Activated effector memory CD4-positive, alpha-beta T cell treated with anti-CD3 and anti-CD28 coated beads, Interleukin-2, amount 50 U/mL, for 16 hours (primary cell): ENCODE data around the gene ITGB1.
"Not testable (repeated sequence)": the region's sequence is repeated elsewhere in the genome, so short reads cannot be mapped to it uniquely, and the experiment has no call there.

Experiments
- DNase-seq: peaks from one replicate; pipeline ENCODE4 v3.0.0-alpha.2; 2020

Gene ITGB1

DNA sequence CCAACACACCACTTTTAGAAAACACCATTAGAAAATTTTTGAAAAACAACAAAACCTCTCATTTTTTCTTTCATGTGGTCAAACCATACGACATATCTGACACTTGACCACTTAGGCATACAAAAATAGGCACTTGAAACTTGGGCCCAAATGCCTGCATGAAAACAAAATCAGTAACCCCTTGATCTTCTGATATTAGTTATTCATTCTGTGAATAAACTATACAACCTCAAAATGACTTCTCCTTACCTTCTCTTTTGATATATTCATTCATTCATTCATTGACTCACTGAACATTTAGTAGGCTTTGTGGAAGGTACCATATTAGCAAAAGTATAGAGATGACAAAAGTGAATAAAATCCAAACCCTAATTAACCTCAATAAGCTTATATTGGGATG is 26.4 kb downstream of the ITGB1 start:
- DNase-seq = no peak

DNA sequence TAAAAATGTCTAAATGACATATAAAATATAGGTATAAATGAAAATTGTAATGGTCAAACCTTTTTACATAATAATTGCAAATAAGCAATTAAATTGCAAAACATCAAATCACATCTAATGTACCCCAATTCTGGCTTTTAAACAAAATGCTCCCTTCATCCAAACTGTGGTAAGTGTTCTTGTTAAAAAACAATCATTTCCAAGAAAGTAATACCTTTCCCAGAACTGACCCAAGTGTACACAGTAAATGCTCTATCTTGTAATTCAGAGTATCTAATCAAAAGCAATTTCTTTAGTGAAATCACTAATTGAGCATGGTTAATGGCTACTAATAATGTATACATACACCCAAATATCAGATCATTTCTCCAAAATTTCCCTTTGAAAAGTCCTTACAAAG is 28.0 kb downstream of the ITGB1 start:
- no peak for DNase-seq

DNA sequence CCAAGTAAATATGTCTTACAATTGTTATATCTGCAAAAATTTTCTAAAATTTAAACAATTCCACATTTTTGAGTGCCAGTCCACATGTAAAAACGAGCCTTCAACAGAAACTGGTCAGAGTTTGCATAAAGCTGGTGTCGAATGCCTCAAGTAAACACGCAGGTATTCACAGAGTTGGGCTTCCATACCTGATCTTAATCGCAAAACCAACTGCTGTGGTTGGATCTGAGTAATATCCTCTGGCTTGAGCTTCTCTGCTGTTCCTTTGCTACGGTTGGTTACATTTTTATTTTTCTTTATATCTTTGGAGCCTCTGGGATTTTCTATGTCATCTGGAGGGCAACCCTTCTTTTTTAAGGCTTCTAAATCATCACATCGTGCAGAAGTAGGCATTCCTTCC is 28.4 kb downstream of the ITGB1 start:
- no peak for DNase-seq

DNA sequence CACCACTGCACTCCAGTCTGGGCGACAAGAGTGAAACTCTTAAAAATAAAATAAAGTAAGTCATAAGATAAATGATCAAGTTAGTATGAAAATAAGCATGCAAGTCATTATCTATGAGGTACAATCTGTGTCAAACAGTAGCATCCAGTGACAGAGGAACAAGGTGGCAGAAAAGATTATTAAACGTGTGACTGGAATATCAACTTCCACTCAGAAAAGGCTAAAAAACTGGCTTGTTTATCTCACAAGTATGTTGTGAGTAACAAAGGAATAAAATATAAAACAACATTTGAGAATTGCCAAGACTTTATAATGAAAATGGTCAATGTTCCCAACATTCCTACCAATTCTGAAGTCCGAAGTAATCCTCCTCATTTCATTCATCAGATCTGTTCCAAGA is 30.3 kb downstream of the ITGB1 start:
- no peak for DNase-seq

DNA sequence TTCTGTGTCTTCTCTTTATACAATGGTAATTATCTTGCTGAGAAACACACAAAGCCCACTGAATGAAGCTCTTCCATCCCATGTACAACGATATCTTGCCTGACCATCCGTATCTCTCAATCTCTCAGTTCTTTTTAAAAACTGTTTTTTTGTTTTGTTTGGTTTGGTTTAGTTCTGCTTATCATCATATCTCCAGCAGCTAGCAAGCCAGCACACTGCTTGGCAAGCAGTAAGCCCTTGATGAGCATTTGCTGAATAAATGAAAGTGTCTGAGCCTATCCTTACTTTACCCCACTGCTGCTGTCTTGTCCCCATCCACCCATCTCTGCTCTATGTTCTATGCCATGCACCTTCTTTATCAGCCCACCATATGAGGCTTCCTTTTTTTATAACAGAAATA is 34.2 kb downstream of the ITGB1 start:
- DNase-seq = no peak

DNA sequence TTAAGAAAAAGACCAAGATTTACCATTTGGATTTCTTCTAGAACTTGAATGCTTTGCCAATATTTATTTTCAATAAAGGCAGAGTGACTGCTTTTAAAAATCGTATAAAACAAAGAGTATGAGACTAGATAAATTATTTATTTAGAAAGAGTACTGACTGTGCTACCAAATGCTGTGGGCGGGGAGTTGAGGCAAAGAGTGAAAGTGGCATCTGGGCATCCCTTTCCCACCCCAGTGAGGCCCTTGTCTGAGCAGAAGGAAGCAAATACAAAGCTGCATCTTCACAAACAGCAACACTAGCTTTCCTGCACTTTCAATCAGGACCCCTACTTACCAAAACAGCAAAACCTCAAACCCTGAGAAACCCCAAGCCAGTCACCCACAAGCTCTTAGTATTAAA is 34.9 kb downstream of the ITGB1 start:
- DNase-seq = no peak

DNA sequence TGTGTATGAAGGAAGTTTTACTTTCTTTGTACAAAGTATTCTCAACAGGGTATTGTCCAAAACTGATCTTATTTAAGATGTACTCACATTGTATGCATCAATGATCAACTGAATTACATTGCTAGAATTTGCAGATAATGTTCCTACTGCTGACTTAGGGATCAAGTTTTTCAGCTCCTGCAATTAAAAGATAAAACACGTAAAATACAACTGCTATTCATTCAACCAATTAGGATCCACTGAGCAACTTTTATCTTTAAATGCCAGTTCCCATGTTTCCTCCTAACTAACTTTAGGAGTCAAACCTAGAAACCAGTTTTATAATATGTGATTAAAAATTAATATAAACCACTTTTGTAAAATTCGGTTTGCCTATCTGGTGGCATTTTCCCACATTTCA is 35.9 kb downstream of the ITGB1 start:
- DNase-seq = no peak

DNA sequence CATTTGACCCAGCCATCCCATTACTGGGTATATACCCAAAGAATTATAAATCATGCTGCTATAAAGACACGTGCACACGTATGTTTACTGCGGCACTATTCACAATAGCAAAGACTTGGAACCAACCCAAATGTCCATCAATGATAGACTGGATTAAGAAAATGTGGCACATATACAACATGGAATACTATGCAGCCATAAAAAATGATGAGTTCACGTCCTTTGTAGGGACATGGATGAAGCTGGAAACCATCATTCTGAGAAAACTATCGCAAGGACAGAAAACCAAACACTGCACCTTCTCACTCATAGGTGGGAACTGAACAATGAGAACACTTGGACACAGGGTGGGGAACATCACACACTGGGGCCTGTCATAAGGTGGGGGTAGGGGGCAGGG is 40.2 kb downstream of the ITGB1 start:
- not testable (repeated sequence) for DNase-seq

DNA sequence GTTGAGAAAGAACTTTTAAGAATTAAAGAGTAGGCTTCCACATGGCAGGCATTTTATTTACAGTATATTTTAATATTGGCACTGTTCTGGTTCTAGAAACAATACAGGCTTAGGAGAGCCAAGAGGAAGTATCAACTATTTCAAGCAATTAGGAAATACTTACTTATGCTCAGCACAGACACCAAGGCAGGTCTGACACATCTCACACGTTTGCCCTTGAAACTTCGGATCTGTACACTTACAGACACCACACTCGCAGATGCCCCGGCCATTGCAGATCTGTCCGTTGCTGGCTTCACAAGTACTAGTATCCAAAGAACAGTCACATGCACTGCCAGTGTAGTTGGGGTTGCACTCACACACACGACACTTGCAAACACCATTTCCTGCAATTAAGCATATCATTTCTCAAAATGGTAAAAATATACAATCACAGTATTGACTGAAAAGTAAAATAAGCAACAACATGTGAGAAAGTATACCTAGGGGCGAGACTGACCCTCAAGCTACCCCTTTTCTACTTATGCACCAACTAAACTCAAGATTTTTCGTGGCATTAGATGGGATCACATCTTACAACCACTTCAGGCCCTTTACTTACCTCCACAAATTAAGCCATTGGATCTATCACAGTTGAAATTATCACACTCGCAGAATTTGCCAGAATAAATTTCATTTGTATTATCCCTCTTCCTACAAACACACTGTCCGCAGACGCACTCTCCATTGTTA is 46.6 kb downstream of the ITGB1 start:
- no peak for DNase-seq

DNA sequence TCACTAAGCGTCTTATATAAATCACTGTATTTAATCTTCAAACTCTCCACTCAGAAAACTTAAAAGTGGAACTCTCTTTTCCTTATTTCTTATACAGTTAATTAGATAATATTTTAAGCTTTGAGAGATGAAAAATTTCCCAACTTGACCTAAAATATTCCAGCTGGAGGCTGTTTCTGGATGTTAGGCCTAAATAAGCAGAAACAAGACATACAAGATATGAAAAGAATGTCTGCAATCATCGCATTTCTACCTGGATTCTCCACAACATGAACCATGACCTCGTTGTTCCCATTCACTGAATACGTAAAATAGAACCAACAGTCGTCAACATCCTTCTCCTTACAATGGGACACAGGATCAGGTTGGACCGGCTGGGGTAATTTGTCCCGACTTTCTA is 48.1 kb downstream of the ITGB1 start:
- not testable (repeated sequence) for DNase-seq

DNA sequence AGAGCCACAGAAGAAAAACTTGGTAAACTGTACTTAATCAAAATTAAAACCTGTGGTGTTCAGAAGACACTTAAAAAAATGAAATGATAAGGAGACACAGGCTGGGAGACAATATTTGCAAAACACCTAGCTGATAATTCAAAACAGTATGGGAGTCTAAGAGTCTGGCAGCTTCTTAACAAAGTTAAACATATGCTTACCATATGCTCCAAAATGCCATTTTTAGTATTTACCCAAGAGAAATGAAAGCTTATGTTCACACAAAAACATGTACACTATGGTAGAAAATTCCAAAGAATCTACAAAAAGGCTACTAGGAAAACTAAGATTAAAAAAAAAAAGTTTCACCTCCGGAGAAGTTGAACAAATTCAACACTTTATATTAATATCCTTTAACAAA is 48.6 kb downstream of the ITGB1 start:
- no peak for DNase-seq

DNA sequence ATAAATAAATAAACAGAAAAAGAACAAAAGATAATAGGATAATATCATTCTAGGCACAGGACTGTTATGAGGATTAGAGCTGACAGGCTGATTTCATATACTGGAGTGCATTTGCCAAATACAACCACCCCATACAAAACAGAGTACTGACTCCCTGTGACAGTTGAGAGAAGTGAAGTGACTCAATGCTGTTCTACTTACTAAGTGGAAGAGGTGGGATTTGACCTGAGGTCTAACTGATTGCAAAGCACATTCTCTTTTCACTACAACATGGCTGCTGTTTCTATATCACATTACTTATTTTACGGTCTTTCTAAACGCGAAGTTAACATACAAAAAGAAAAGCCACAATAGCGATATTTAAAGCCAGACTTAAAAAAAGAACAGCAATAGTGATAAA is 51.4 kb downstream of the ITGB1 start:
- DNase-seq = no peak

DNA sequence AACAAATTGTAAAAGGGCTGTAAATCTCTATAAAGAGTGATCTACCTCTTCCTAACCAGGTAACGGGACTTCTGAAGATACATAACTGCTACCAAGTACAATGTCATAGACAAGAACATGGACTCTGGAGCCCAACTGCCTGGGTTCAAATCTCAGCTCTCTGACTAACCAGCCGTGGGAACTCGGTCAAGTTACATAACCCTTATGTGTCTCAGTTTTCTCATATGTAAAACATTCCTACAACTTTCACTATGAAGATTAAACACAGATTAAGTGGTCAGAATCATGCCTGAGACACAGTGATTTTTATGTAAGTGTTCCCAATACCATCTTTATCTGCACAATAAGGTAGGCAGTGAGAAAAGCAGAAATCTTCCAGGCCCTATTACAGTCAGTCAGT is 52.6 kb downstream of the ITGB1 start:
- DNase-seq = no peak

DNA sequence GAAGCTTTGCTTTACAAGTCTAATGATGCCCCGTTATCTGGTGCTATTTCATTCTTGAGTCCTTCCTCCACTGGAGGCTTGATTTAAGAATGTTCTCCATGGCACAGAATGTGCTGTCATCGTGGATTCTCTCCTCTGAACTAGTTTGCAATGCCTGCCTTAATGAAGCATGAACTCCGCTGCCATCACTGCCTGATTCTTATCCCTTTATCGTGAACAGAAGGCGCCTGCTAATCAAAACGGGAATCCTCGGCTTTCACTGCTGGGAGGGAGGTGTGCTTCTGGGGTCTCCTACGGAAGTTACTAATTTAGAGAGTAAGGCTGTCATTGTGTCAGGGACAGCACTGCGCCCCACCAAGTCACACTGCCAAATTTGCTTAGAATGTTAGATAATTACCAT is 56.2 kb downstream of the ITGB1 start:
- no peak for DNase-seq

DNA sequence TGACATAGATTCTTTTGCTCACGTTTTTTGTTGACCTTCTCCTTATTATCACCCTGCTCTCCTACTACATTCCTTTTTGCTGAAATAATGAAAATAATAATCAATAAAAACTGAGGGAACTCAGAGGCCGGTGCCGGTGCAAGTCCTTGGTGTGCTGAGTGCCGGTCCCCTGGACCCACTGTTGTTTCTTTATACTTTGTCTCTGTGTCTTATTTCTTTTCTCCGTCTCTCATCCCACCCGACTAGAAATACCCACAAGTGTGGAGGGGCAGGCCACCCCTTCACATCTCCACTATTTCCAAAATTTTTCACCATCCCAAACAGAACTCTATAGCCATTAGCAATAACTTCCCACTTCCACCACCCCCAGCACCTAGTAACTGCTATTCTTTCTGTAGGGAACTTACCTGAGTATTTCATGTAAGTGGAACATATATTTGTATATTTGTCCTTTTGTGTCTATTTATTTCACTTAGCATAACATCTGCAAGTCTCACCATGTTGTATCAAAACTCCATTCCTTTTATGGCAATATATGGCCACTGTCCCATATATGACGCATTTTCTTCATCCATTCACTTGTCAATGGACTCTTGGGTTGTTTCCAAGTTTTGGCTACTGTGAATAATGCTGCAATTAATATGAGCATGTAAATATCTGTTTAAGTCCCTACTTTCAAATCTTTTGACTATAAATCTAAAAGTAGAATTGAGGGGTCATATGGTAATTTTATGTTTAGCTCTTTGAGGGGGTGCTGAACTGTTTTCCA is 62.6 kb downstream of the ITGB1 start:
- not testable (repeated sequence) for DNase-seq

DNA sequence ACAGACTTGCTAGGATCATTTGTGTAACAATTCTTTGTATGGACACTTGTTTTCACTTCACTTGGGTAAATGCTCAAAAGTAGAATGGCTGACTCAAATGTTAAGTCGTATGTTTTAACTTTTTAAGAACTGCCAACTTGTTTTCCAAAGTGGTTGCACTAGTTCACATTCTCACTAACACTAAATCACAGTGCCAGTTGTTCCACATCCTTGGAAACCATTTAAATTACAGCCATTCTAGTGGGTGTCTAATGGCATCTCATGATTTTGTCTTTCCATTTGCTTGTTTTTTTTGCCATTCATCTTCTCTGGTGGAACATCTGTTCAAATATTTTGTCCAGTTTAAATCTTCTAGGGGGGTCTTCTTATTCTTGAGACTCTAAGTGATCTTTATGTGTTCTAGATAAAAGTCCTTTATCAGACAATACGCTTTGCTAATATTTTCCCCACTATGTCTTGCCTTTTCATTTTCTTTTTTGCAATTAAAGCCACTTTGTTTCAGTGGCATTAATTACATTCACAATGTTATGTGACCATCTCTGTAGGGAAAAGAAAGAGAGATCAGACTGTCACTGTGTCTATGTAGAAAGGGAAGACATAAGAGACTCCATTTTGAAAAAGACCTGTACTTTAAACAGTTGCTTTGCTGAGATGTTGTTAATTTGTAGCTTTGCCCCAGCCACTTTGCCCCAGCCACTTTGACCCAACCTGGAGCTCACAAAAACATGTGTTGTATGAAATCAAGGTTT is 63.9 kb downstream of the ITGB1 start:
- no peak for DNase-seq

DNA sequence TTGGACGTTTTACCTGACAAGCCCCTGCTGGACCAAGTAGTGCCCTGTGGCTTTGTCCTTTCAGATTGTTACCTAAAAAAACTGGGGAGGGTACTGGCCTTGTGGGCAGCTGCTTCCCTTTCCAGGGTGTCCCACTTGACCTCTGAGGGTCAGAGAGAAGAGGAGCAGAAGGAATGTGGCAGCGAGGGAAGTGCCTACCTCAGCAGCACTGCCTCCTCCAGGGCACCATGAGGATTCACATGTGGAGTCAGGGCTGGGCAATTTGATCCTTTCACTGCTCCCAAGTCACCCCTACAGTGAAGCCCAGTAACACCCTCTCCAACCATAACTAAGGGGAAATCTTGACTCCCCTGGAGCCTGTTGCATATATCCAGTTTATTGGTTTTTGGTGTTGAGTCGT is 64.6 kb downstream of the ITGB1 start:
- DNase-seq = no peak

DNA sequence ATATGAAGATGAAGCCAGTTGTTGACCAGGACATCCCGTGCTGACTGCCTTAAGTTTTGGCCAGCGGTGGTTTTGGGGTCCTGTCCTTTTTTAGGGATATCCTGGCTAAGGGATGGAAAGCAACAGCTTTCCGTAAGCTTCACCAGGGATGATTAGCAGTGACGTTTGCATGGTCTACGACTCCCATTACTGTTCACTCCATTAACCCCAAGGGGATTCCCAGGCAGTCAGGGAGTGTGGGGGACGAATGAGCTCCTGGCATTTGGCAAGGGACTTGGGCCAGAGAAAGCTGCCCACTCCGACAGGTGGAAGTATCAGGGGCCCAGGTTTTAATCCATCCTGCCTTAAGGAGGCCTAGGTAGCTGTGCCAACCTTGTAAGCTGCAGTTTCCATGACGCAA is 66.8 kb downstream of the ITGB1 start:
- no peak for DNase-seq

DNA sequence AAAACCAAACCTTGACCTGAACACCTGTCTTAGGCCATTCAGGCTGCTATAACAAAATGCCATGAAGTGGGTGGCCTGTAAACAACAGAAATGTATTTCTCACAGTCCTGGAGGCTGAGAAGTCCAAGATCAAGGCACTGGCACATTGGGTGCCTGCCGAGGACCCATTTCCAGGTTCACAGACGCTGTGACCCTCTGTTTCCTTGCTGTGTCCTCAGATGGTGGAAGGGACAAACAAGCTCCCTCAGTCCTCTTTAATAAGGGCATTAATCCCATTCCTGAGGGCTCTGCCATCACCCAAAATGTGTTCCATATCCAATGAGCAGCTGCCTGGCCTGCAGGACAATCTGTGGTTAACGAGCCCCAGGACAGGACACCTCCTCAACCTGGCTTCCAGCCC is 67.6 kb downstream of the ITGB1 start:
- DNase-seq = no peak

DNA sequence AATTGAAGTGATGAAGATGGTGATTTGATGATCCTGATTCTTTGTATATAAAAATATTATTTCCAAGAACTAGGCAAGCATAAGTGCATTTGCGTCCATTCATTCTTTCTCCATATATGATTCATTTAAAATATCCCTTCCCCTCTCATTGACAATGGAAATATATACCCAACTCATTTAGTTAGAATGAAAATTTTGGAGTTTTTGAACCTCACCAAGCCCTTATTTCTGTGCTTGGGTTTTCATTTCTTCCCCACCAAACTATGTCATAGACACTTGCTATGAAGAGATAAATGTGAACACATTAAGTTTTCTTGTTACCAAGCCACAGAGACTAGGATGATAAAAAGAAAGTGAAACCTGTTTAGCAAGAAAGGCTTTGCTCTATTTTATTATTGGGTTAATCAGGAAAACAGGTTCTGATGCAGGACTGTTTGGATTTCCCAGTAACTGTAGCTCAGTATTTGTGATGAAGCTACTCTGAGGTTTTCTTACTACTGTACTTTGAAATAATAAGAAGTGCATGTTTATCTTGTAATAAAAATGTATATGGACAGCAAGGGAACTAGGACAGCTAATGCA is 68.3 kb downstream of the ITGB1 start:
- no peak for DNase-seq

DNA sequence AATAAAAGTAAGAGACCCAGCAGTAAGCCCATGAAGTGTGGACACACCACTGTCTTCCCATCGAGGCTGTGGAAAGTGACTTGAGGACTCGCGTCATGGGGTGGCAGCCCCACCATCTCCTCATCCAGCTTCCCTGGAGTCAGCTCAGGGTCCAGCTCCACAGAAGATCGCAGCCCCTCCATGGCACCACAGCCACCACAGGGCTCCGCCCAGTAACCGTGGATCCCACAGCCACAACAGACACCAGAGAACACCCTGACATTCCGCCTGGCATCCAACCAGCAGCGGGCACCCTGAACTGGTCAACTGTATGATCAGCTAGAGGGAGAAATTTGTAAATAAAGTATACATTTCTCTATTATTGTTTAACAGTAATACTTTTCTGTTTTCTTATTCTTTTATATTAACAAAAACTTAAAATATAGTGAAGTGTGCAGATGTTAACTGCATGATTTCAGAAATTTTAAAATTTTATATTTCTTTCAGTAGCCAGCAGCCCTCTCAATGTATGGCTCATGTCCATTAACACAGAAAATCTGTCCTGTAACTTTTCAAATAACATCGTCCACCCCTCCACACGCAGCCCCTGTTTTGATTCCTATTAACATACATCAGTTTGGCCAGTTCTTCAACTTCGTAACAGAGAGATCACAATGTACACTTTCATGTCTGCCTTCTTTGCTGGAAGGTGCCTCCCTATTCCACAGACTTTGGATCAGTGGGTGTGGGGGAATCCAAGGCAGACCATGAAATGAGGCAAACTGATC is 69.7 kb downstream of the ITGB1 start:
- DNase-seq = no peak

DNA sequence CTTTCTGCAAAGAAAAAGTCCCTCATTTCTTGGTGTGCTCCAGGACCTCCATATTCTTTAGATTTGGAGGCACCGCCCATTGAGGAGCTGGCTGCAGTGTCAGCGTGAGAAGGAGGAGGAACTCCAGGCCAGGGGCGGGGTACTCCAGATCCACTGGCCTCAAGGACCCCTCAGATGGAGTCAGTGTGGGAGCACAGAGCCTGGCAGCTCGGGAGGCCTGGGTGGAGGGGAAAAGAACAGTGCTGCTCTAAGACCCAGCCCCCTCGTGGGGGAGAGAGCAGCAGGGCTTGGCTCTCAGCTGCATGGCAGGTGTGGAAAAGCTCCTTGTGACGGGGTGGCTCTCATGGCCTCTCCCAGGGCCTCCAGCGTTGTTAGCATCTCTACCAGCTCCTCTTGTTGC is 70.5 kb downstream of the ITGB1 start:
- DNase-seq = no peak

DNA sequence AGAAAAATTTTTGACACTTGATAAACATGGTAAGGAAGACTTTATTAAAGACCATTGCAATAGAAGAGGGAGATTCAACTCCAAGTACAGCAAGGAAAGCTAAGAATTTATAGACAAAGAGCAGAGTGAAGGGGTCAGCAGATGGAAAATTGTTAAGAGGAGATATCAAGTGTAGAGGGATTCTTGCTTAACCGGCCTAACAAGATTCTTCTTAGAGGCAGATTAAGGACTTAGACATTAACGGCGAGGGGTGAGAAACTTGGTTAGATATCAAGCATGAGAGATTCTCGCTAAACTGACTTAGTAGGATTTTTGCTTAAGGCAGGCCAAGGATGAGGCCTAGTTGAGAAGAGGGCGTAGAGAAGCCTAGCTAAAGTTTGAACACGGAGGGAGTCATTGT is 76.0 kb downstream of the ITGB1 start:
- DNase-seq = no peak
